ENCODE measurements around the gene MIPEP.

MIPEP gene

GRCh38 chr13:23852351-23852750 is 36.8 kb downstream of the MIPEP start:
- DNase-seq (ENCODE audit: low read depth): no peak
- no peak overlapping the region for H3K4me3 ChIP-seq (ENCODE audit: low read depth, low read length)
- TF ChIP-seq CTCF (IDR thresholded peaks at IDR 0.05; ENCODE audit: low read depth, low read length): no peak
- TF ChIP-seq MYC (IDR thresholded peaks at IDR 0.05; ENCODE audit: low read depth, low read length): no peak

- DNase-seq (ENCODE audit: low read depth): no peak
- no peak overlapping the region for H3K4me3 ChIP-seq (ENCODE audit: low read depth, low read length)
- TF ChIP-seq POLR2A (IDR thresholded peaks at IDR 0.05; ENCODE audit: extremely low read depth, insufficient read length) (no peak), CTCF (IDR thresholded peaks at IDR 0.05; ENCODE audit: low read depth, low read length) (no peak), MYC (IDR thresholded peaks at IDR 0.05; ENCODE audit: low read depth, low read length) (no peak), MAX (IDR thresholded peaks at IDR 0.05; ENCODE audit: low read depth, low read length) (no peak)
Measured at GRCh38 chr13:23851106-23851505, 38.1 kb downstream of the MIPEP start.

- no peak for TF ChIP-seq MYC (IDR thresholded peaks at IDR 0.05; ENCODE audit: low read depth, low read length)
- no peak for TF ChIP-seq CTCF (IDR thresholded peaks at IDR 0.05; ENCODE audit: low read depth, low read length)
- TF ChIP-seq MAX (IDR thresholded peaks at IDR 0.05; ENCODE audit: low read depth, low read length): no peak
- TF ChIP-seq POLR2A (IDR thresholded peaks at IDR 0.05; ENCODE audit: extremely low read depth, insufficient read length): no peak
- no peak for DNase-seq (ENCODE audit: low read depth)
- no peak overlapping the region for H3K4me3 ChIP-seq (ENCODE audit: low read depth, low read length)
Measured at GRCh38 chr13:23850134-23850533, 39.1 kb downstream of the MIPEP start.

GRCh38 chr13:23849670-23850069 is 39.5 kb downstream of the MIPEP start:
- no peak for DNase-seq (ENCODE audit: low read depth)
- TF ChIP-seq MYC (IDR thresholded peaks at IDR 0.05; ENCODE audit: low read depth, low read length) (no peak), POLR2A (IDR thresholded peaks at IDR 0.05; ENCODE audit: extremely low read depth, insufficient read length) (no peak), CTCF (IDR thresholded peaks at IDR 0.05; ENCODE audit: low read depth, low read length) (no peak), MAX (IDR thresholded peaks at IDR 0.05; ENCODE audit: low read depth, low read length) (no peak)
- no peak overlapping the region for H3K4me3 ChIP-seq (ENCODE audit: low read depth, low read length)

GRCh38 chr13:23848646-23849141 is 40.5 kb downstream of the MIPEP start:
- TF ChIP-seq MYC (IDR thresholded peaks at IDR 0.05; ENCODE audit: low read depth, low read length) (no peak), CTCF (IDR thresholded peaks at IDR 0.05; ENCODE audit: low read depth, low read length) (no peak), MAX (IDR thresholded peaks at IDR 0.05; ENCODE audit: low read depth, low read length) (no peak), POLR2A (IDR thresholded peaks at IDR 0.05; ENCODE audit: extremely low read depth, insufficient read length) (no peak)
- DNase-seq (ENCODE audit: low read depth): no peak
- H3K4me3 ChIP-seq (ENCODE audit: low read depth, low read length): no peak overlapping the region

- DNase-seq (ENCODE audit: low read depth): no peak
- H3K4me3 ChIP-seq (ENCODE audit: low read depth, low read length): no peak overlapping the region
- TF ChIP-seq MYC (IDR thresholded peaks at IDR 0.05; ENCODE audit: low read depth, low read length) (no peak), POLR2A (IDR thresholded peaks at IDR 0.05; ENCODE audit: extremely low read depth, insufficient read length) (no peak), CTCF (IDR thresholded peaks at IDR 0.05; ENCODE audit: low read depth, low read length) (no peak), MAX (IDR thresholded peaks at IDR 0.05; ENCODE audit: low read depth, low read length) (no peak)
Measured at GRCh38 chr13:23848019-23848418, 41.2 kb downstream of the MIPEP start.
